GM19240 (cell line): ENCODE data around the gene FAM209A.
"Not testable (repeated sequence)": the region's sequence is repeated elsewhere in the genome, so short reads cannot be mapped to it uniquely, and the experiment has no call there.

Experiments
- DNase-seq: peaks from one replicate; pipeline ENCODE4 v3.0.0; 2011; ENCODE audit warnings: low spot score; ENCODE audit not compliant: insufficient read length

FAM209A gene

GRCh38 chr20:56537997-56538396 is 13.5 kb downstream of the FAM209A start:
- DNase-seq, result no peak

- DNase-seq, result no peak
These were observed 15.9 kb downstream of the FAM209A start for GRCh38 chr20:56540415-56540814.

- no peak for DNase-seq
These were observed 18.0 kb downstream of the FAM209A start for GRCh38 chr20:56542489-56543030.

- no peak for DNase-seq
These were observed 27.0 kb downstream of the FAM209A start for GRCh38 chr20:56551571-56551970.

GRCh38 chr20:56552911-56553629 is 28.5 kb downstream of the FAM209A start:
- DNase-seq, result no peak

GRCh38 chr20:56554869-56555268 is 30.3 kb downstream of the FAM209A start:
- peak; percentile 29 for DNase-seq

- DNase-seq, result no peak
These were observed 34.4 kb downstream of the FAM209A start for GRCh38 chr20:56558968-56559367.

GRCh38 chr20:56564526-56564925 is 40.0 kb downstream of the FAM209A start:
- not testable (repeated sequence) for DNase-seq

- DNase-seq, result no peak
These were observed 41.0 kb downstream of the FAM209A start for GRCh38 chr20:56565511-56565910.

- no peak for DNase-seq
These were observed 42.1 kb downstream of the FAM209A start for GRCh38 chr20:56566621-56567020.

GRCh38 chr20:56570832-56571231 is 46.3 kb downstream of the FAM209A start:
- DNase-seq, result no peak

GRCh38 chr20:56572172-56572571 is 47.6 kb downstream of the FAM209A start:
- no peak for DNase-seq

GRCh38 chr20:56573986-56574385 is 49.4 kb downstream of the FAM209A start:
- no peak for DNase-seq

GRCh38 chr20:56574531-56575142 is 50.1 kb downstream of the FAM209A start:
- no peak for DNase-seq

- no peak for DNase-seq
These were observed 50.6 kb downstream of the FAM209A start for GRCh38 chr20:56575157-56575556.
